Ishikawa (cell line): ENCODE data around the gene SPPL2A.

Experiments
- CEBPB ChIP-seq: IDR thresholded peaks from 2 replicates; pipeline ENCODE4 v1.6.1; 2012
- CREB1 ChIP-seq: IDR thresholded peaks from 2 replicates; pipeline ENCODE4 v1.6.1; 2012; ENCODE audit warnings: low read depth
- EGR1 ChIP-seq: IDR thresholded peaks from 2 replicates; pipeline ENCODE4 v1.6.1; 2012
- EP300 ChIP-seq: IDR thresholded peaks from 2 replicates; pipeline ENCODE4 v1.6.1; 2012; ENCODE audit warnings: borderline replicate concordance
- FOXM1 ChIP-seq: IDR thresholded peaks from 2 replicates; pipeline ENCODE4 v1.6.1; 2012; ENCODE audit warnings: low read depth, borderline replicate concordance
- NFIC ChIP-seq: IDR thresholded peaks from 2 replicates; pipeline ENCODE4 v1.6.1; 2012
- RAD21 ChIP-seq: IDR thresholded peaks from 2 replicates; pipeline ENCODE4 v1.6.1; 2012; ENCODE audit warnings: low read depth
- TAF1 ChIP-seq: IDR thresholded peaks from 2 replicates; pipeline ENCODE4 v1.6.1; 2012; ENCODE audit warnings: low read depth, mild to moderate bottlenecking
- TCF12 ChIP-seq: IDR thresholded peaks from 2 replicates; pipeline ENCODE4 v1.6.1; 2012; ENCODE audit warnings: low read depth
- TEAD4 ChIP-seq: IDR thresholded peaks from 2 replicates; pipeline ENCODE4 v1.6.1; 2012
- YY1 ChIP-seq: IDR thresholded peaks from 2 replicates; pipeline ENCODE4 v1.6.1; 2012; ENCODE audit warnings: low read depth
- ZBTB7A ChIP-seq: IDR thresholded peaks from 2 replicates; pipeline ENCODE4 v1.6.1; 2012; ENCODE audit warnings: low read depth
- TF ChIP-seq, protein P1 (sequence below): IDR thresholded peaks from 2 replicates; pipeline ENCODE4 v1.6.1; 2012
- TF ChIP-seq, protein P2 (sequence below): IDR thresholded peaks from 2 replicates; pipeline ENCODE4 v1.6.1; 2012
- TF ChIP-seq, protein P3 (sequence below): IDR thresholded peaks from 2 replicates; pipeline ENCODE4 v1.6.1; 2012; ENCODE audit warnings: low read depth, mild to moderate bottlenecking

Gene SPPL2A

DNA sequence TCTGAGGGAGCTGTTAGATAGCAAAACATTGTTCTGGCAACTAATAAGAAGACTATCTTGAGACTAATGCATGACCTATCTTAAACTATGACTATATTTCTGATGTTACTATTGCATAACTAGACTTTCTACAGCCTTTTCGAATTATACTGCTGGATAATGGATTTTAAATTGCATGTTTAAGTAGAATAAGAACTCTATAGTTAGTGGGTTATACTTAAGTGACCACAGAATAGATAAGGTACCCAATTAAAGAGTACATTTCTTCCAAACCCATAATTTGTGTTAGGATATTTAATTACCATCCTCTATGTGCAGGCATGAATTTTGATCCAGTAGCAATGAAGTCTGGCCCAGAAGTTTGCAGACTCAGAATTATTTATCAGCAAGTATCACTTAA lies 44.6 kb upstream of the SPPL2A start:
- no peak for TF ChIP-seq NFIC
- TF ChIP-seq, protein P1, sequence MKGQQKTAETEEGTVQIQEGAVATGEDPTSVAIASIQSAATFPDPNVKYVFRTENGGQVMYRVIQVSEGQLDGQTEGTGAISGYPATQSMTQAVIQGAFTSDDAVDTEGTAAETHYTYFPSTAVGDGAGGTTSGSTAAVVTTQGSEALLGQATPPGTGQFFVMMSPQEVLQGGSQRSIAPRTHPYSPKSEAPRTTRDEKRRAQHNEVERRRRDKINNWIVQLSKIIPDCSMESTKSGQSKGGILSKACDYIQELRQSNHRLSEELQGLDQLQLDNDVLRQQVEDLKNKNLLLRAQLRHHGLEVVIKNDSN = no peak
- TF ChIP-seq, protein P2, sequence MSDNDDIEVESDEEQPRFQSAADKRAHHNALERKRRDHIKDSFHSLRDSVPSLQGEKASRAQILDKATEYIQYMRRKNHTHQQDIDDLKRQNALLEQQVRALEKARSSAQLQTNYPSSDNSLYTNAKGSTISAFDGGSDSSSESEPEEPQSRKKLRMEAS = no peak
- no peak for TF ChIP-seq EP300
- no peak for TF ChIP-seq TEAD4
- no peak for TF ChIP-seq TCF12
- no peak for TF ChIP-seq EGR1
- no peak for TF ChIP-seq RAD21
- no peak for TF ChIP-seq FOXM1
- TF ChIP-seq CEBPB = no peak

DNA sequence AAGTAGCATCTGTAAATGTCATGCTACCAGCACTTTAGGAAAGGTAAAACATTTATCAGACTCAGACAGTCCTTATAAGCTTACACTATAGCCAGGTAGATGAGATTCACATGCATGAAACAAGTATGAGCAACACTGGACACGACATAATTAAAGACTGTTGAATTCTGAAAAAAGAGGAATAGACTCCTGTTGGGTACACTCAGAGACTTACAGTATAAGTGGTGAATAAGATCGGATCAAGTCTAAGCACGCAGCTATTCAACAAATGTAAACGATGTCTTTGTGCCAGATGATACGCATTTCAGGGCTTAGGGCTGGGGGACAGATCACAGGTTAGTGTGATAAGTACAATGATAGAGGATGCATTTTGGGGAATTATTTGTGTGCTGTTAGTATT lies 43.2 kb upstream of the SPPL2A start:
- TF ChIP-seq, protein P1 = no peak
- TF ChIP-seq TCF12 (no peak), CREB1 (no peak), EGR1 (no peak), TAF1 (no peak), TEAD4 (no peak), RAD21 (no peak), ZBTB7A (no peak), YY1 (no peak), CEBPB (no peak), EP300 (no peak), NFIC (no peak), FOXM1 (no peak)
- TF ChIP-seq, protein P3, sequence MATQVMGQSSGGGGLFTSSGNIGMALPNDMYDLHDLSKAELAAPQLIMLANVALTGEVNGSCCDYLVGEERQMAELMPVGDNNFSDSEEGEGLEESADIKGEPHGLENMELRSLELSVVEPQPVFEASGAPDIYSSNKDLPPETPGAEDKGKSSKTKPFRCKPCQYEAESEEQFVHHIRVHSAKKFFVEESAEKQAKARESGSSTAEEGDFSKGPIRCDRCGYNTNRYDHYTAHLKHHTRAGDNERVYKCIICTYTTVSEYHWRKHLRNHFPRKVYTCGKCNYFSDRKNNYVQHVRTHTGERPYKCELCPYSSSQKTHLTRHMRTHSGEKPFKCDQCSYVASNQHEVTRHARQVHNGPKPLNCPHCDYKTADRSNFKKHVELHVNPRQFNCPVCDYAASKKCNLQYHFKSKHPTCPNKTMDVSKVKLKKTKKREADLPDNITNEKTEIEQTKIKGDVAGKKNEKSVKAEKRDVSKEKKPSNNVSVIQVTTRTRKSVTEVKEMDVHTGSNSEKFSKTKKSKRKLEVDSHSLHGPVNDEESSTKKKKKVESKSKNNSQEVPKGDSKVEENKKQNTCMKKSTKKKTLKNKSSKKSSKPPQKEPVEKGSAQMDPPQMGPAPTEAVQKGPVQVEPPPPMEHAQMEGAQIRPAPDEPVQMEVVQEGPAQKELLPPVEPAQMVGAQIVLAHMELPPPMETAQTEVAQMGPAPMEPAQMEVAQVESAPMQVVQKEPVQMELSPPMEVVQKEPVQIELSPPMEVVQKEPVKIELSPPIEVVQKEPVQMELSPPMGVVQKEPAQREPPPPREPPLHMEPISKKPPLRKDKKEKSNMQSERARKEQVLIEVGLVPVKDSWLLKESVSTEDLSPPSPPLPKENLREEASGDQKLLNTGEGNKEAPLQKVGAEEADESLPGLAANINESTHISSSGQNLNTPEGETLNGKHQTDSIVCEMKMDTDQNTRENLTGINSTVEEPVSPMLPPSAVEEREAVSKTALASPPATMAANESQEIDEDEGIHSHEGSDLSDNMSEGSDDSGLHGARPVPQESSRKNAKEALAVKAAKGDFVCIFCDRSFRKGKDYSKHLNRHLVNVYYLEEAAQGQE = no peak
- TF ChIP-seq, protein P2 = no peak

DNA sequence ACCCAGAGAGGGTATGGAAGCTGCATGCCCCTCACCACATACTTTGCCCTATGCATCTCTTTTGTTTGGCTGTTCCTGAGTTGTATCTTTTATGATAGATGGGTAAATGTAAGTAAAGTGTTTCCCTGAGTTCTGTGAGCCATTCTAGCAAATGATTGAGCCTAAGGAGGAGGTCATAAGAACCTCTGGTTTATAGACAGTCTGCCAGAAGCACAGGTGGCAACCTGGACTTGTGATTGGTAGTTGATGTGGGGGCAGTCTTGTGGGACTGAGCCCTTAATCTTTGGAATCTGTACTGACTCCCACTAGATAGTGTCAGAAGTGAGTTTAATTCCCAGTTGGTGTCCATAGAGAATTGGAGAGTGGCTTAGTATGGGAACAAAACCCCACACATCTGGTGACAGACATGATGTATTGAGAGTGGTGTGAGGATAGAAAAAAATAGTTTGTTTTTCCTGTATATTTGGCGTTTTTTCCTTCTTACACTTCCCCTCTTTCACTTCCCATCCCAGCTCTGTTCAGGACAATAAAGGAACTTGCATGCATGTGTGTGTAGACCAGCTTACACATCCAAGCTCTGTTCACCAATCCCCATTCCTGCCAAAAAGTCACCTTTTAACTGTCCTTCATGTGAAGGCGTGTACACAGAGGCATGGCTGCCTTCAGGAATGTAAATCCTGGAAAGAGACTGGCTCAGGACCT lies 38.1 kb upstream of the SPPL2A start:
- TF ChIP-seq TCF12 (no peak), YY1 (no peak), ZBTB7A (no peak), RAD21 (no peak), TAF1 (no peak), FOXM1 (no peak), TEAD4 (no peak), EGR1 (no peak), NFIC (no peak), CREB1 (no peak), CEBPB (no peak)
- TF ChIP-seq, protein P3 = no peak
- TF ChIP-seq, protein P1 = no peak
- TF ChIP-seq, protein P2 = no peak

DNA sequence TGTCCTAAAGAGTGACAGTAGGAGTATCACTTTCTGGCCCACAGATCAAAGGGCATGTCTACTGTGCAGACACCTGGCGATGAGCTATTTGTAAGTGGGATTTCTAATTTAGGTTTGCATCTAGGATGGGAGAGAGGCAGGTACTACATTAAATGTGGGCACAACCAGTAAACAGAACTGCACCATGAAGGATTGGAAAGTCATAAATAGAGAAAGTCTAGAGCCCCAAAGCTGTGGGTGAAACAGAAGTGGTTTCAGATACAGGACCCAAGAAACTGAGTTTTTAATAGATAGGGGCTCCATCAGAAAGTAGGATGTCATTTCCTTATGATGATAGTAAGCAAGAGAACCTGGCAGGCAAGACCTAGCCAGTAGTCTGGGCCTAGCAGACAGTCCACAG lies 35.2 kb upstream of the SPPL2A start:
- no peak for TF ChIP-seq NFIC
- TF ChIP-seq YY1 = no peak
- TF ChIP-seq TCF12 = no peak
- no peak for TF ChIP-seq TAF1
- TF ChIP-seq, protein P2 = no peak

DNA sequence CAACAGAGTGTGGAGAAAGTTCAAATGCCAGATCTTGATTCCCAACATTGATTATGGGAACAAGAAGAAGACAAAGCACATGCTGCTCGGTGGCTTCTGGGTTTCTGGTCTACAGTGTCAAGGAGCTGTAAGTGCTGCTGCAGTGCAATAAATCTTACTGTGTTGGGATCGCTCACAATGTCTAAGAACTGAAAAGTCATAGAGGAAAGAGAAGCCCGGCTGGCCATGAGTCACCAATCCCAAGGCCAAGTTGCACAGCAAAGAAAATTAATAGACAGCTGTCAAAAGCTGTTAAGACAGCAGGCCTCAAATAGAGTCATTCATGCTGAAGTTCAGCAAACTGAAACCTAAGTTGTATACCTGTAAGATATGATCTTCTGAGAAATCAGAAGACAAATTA lies 33.2 kb upstream of the SPPL2A start:
- TF ChIP-seq EGR1 = no peak
- TF ChIP-seq CREB1 = no peak
- TF ChIP-seq EP300 = no peak
- TF ChIP-seq RAD21 = no peak
- no peak for TF ChIP-seq YY1
- TF ChIP-seq, protein P1 = no peak
- TF ChIP-seq, protein P3 = no peak
- TF ChIP-seq NFIC = no peak
- TF ChIP-seq TCF12 = no peak
- no peak for TF ChIP-seq TEAD4
- no peak for TF ChIP-seq ZBTB7A
- TF ChIP-seq CEBPB = no peak
